HEK293 (cell line): ENCODE measurements around the gene DGCR8.

Experiments used
- CTCF ChIA-PET: fragments of 350-600 bp; formaldehyde crosslinking; extraction: SDS; loops from one replicate; lab custom pipeline; 2021; ENCODE audit warnings: antibody characterized with exemption; lab: Yijun Ruan, JAX
- POLR2A ChIA-PET: fragments of 300-600 bp; formaldehyde crosslinking; extraction: SDS; loops from one replicate; lab custom pipeline; 2020; ENCODE audit warnings: antibody characterized with exemption, inconsistent platforms; lab: Yijun Ruan, JAX
- H3K27ac ChIP-seq: fragments of 200-500 bp; sonication (Bioruptor generic); 2 replicates; pipeline ENCODE4 v1.5.1; 2014; ENCODE audit warnings: low read depth, low read length, control low read depth, inconsistent platforms; ENCODE audit errors: extremely low read depth
- H3K36me3 ChIP-seq, 2 experiments: fragments of 200-500 bp in 1 of 2; sonication (Bioruptor generic) in 1 of 2; 1 replicate in 1 of 2; 2 replicates in 1 of 2; pipeline ENCODE4 v1.5.1; 2014 to 2017; ENCODE audit warnings: inconsistent platforms in 2 of 2, low read length in 2 of 2; ENCODE audit not compliant: control insufficient read depth in 2 of 2, insufficient read depth in 1 of 2
- H3K4me1 ChIP-seq: fragments of 200-500 bp; sonication (Bioruptor generic); 2 replicates; pipeline ENCODE4 v1.5.1; 2014; ENCODE audit warnings: mild to moderate bottlenecking, low read length, inconsistent platforms; ENCODE audit not compliant: control insufficient read depth, insufficient read depth
- H3K4me3 ChIP-seq: 2 replicates; pipeline ENCODE4 v1.5.1; 2011; ENCODE audit warnings: low read depth, mild to moderate bottlenecking, control low read depth, low read length, moderate library complexity
- H3K9me3 ChIP-seq: fragments of 200-500 bp; sonication (Bioruptor generic); 2 replicates; pipeline ENCODE4 v1.5.1; 2014; ENCODE audit warnings: low read depth, low read length, inconsistent platforms; ENCODE audit not compliant: control insufficient read depth, insufficient read depth
- GLIS1 ChIP-seq: fragments of 450-650 bp; formaldehyde crosslinking; IDR thresholded peaks from 2 replicates; pipeline ENCODE4 v1.5.1; 2016; ENCODE audit warnings: missing biosample characterization, missing genetic modification characterization
- HOXC10 ChIP-seq: sonication (generic); formaldehyde crosslinking; IDR thresholded peaks from 2 replicates; pipeline ENCODE4 v1.8.1; 2023; ENCODE audit warnings: mild to moderate bottlenecking, missing genetic modification reagents
- RBAK ChIP-seq: fragments of 450-650 bp; formaldehyde crosslinking; IDR thresholded peaks from 2 replicates; pipeline ENCODE4 v1.5.1; 2016; ENCODE audit warnings: missing biosample characterization, missing genetic modification characterization
- SALL2 ChIP-seq: fragments of 450-650 bp; formaldehyde crosslinking; IDR thresholded peaks from 2 replicates; pipeline ENCODE4 v1.5.0; 2017; ENCODE audit warnings: missing biosample characterization, mild to moderate bottlenecking, missing genetic modification characterization, borderline replicate concordance
- SP7 ChIP-seq: fragments of 450-650 bp; formaldehyde crosslinking; IDR thresholded peaks from 2 replicates; pipeline ENCODE4 v1.5.1; 2016; ENCODE audit warnings: missing biosample characterization, missing genetic modification characterization
- ZBTB1 ChIP-seq: fragments of 450-650 bp; formaldehyde crosslinking; IDR thresholded peaks from 2 replicates; pipeline ENCODE4 v1.5.1; 2016; ENCODE audit warnings: missing biosample characterization, missing genetic modification characterization
- ZBTB21 ChIP-seq: fragments of 450-650 bp; formaldehyde crosslinking; IDR thresholded peaks from 2 replicates; pipeline ENCODE4 v1.5.1; 2017; ENCODE audit warnings: missing biosample characterization, missing genetic modification characterization
- ZBTB8A ChIP-seq: fragments of 450-650 bp; formaldehyde crosslinking; IDR thresholded peaks from 2 replicates; pipeline ENCODE4 v1.5.1; 2016; ENCODE audit warnings: missing biosample characterization, missing genetic modification characterization
- ZFP69B ChIP-seq: fragments of 450-650 bp; formaldehyde crosslinking; IDR thresholded peaks from 2 replicates; pipeline ENCODE4 v1.5.1; 2016; ENCODE audit warnings: missing biosample characterization, missing genetic modification characterization
- ZNF114 ChIP-seq: fragments of 450-650 bp; formaldehyde crosslinking; IDR thresholded peaks from 2 replicates; pipeline ENCODE4 v1.5.0; 2017; ENCODE audit warnings: missing biosample characterization, missing genetic modification characterization
- ZNF121 ChIP-seq: fragments of 450-650 bp; formaldehyde crosslinking; IDR thresholded peaks from 2 replicates; pipeline ENCODE4 v1.5.1; 2016; ENCODE audit warnings: missing biosample characterization, missing genetic modification characterization
- ZNF175 ChIP-seq: fragments of 450-650 bp; formaldehyde crosslinking; IDR thresholded peaks from 2 replicates; pipeline ENCODE4 v1.5.1; 2016; ENCODE audit warnings: missing biosample characterization, missing genetic modification characterization
- ZNF701 ChIP-seq: fragments of 450-650 bp; formaldehyde crosslinking; IDR thresholded peaks from 2 replicates; pipeline ENCODE4 v1.5.1; 2016; ENCODE audit warnings: missing biosample characterization, missing genetic modification characterization
- TF ChIP-seq, protein P1 (sequence below): fragments of 450-650 bp; formaldehyde crosslinking; optimal IDR thresholded peaks from 2 replicates; pipeline ENCODE3; 2016; ENCODE audit warnings: missing biosample characterization, mild to moderate bottlenecking, missing genetic modification characterization

The DGCR8 gene

GRCh38 chr22:20151276-20151588 is 71.2 kb downstream of the DGCR8 start:
- H3K4me3 ChIP-seq = no peak overlapping the region
- CTCF ChIA-PET = interaction anchor here (0.7 kb wide), 1 partner anchor 40 kb away, joined by 3 read pairs; no protein-coding TSS in a partner anchor
- TF ChIP-seq, protein P1, sequence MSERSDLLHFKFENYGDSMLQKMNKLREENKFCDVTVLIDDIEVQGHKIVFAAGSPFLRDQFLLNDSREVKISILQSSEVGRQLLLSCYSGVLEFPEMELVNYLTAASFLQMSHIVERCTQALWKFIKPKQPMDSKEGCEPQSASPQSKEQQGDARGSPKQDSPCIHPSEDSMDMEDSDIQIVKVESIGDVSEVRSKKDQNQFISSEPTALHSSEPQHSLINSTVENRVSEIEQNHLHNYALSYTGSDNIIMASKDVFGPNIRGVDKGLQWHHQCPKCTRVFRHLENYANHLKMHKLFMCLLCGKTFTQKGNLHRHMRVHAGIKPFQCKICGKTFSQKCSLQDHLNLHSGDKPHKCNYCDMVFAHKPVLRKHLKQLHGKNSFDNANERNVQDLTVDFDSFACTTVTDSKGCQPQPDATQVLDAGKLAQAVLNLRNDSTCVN (tag by site-specific recombination) = no peak
- peak; percentile 20; the same call in 1 of the 2 replicates for TF ChIP-seq ZNF121
- TF ChIP-seq, all 188 proteins: peak for 1
- H3K27ac ChIP-seq = no peak overlapping the region
- no peaks in the 10 kb centered on the region for H3K36me3 ChIP-seq
- POLR2A ChIA-PET = interaction anchor here (0.7 kb wide), 1 partner anchor 168 kb away, joined by 3 read pairs; no protein-coding TSS in a partner anchor
- H3K4me1 ChIP-seq = no peaks in the 10 kb centered on the region
- H3K9me3 ChIP-seq = no peaks in the 10 kb centered on the region

GRCh38 chr22:20152464-20152890 is 72.4 kb downstream of the DGCR8 start:
- H3K4me1 ChIP-seq = no peaks in the 10 kb centered on the region
- POLR2A ChIA-PET = no interaction called here
- no peaks in the 10 kb centered on the region for H3K36me3 ChIP-seq
- CTCF ChIA-PET = interaction anchor here (1.0 to 6.0 kb wide), 2 partner anchors 9 to 132 kb away, joined by 3 to 64 read pairs; no protein-coding TSS in a partner anchor
- H3K27ac ChIP-seq = no peak overlapping the region
- no peak for TF ChIP-seq SP7 (tag by site-specific recombination)
- H3K4me3 ChIP-seq = no peak overlapping the region
- H3K9me3 ChIP-seq = no peaks in the 10 kb centered on the region

- no peaks in the 10 kb centered on the region for H3K4me1 ChIP-seq
- H3K9me3 ChIP-seq = no peaks in the 10 kb centered on the region
- CTCF ChIA-PET = interaction anchor here (0.6 to 6.0 kb wide), 6 partner anchors 85 to 464 kb away, joined by 3 to 64 read pairs (median 3); no protein-coding TSS in a partner anchor
- no peak overlapping the region for H3K27ac ChIP-seq
- TF ChIP-seq SALL2 (tag by site-specific recombination) (no peak), ZBTB21 (no peak), ZFP69B (tag by site-specific recombination) (no peak), ZBTB8A (no peak), ZNF175 (tag by site-specific recombination) (no peak), ZNF114 (no peak), ZNF701 (tag by site-specific recombination) (no peak), GLIS1 (tag by site-specific recombination) (peak; percentile 33)
- no peaks in the 10 kb centered on the region for H3K36me3 ChIP-seq
- POLR2A ChIA-PET = interaction anchor here (1.3 kb wide), 1 partner anchor 85 kb away, joined by 3 read pairs; no protein-coding TSS in a partner anchor
- H3K4me3 ChIP-seq = no peak overlapping the region
Measured at GRCh38 chr22:20153945-20154344, 73.9 kb downstream of the DGCR8 start.

DNA sequence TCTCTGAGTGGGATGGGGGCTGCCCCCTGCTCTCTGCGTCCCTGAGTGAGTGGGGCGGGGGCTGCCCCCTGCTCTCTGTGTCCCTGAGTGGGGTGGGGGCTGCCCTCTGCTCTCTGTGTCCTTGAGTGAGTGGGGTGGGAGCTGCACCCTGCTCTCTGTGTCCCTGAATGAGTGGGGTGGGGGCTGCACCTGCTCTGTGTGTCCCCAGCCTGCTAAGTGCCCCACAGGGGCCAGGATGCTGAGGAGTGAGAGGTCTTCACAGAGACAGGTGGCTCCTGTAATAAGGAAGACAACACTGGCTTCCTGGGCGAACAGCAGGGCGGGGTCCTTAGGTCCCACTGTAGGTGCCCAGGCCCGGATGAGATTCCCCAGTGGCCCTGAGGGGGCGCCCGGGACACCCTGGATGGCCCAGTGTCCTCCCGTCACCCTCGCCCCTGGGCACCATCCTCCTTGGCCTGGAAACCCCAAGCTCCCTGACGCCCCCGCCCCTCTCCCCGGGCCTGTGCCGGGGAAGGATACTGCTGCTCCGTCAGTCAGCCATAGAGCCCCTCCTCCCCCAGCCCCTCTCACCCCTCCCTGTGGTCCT is 74.7 kb downstream of the DGCR8 start:
- no peak for TF ChIP-seq RBAK (tag by site-specific recombination)
- no peak for TF ChIP-seq HOXC10 (CRISPR knock-in tag)
- TF ChIP-seq ZBTB1 (tag by site-specific recombination) = no peak
- no peak overlapping the region for H3K27ac ChIP-seq
- no peak overlapping the region for H3K4me3 ChIP-seq
- no peaks in the 10 kb centered on the region for H3K4me1 ChIP-seq
- H3K36me3 ChIP-seq = no peaks in the 10 kb centered on the region
- POLR2A ChIA-PET = no interaction called here
- CTCF ChIA-PET = interaction anchor here (1.4 to 6.0 kb wide), 2 partner anchors 130 to 162 kb away, joined by 3 to 64 read pairs; no protein-coding TSS in a partner anchor
- H3K9me3 ChIP-seq = no peaks in the 10 kb centered on the region
